Kidney (tissue), 14 donors: Measurements from ENCODE around the gene KIAA1671. TPM values are rescaled to one million over a fixed set of nuclear protein-coding genes. Genes with fewer than 3 reads are reported as not detected.

Experiments used
- DNase-seq, 5 donors: peaks; one replicate each; pipeline ENCODE4 v3.0.0-alpha.2; 2013 to 2020
- FAIRE-seq: peaks from 2 replicates; lab custom pipeline; 2012; peaks lifted over from hg19 to GRCh38; lab: Jason Lieb, UNC
- H3K27ac ChIP-seq, 2 donors: one replicate each; pipeline ENCODE4 v1.7.0; 2013; ENCODE audit warnings: low read depth in 2 of 2, low read length in 2 of 2, inconsistent platforms in 1 of 2
- H3K27me3 ChIP-seq: one replicate; pipeline ENCODE4 v1.7.1; 2013; ENCODE audit warnings: low read length, inconsistent platforms; ENCODE audit not compliant: control insufficient read depth, insufficient read depth
- H3K36me3 ChIP-seq, 3 donors: one replicate each; pipeline versions ENCODE4 v1.7.0 to v1.7.1; 2013; ENCODE audit warnings: low read length in 3 of 3, control low read depth in 1 of 3, inconsistent platforms in 1 of 3; ENCODE audit not compliant: insufficient read depth in 3 of 3, control insufficient read depth in 2 of 3
- H3K4me1 ChIP-seq, 3 donors: one replicate each; pipeline versions ENCODE4 v1.7.0 to v1.7.1; 2013; ENCODE audit warnings: low read length in 3 of 3, inconsistent platforms in 1 of 3, low read depth in 1 of 3; ENCODE audit not compliant: control insufficient read depth in 2 of 3, insufficient read depth in 2 of 3
- H3K4me3 ChIP-seq, 3 donors: one replicate each; pipeline versions ENCODE4 v1.7.0 to v1.8.1; 2013; ENCODE audit warnings: low read length in 3 of 3, control low read depth in 1 of 3, inconsistent platforms in 1 of 3
- H3K9ac ChIP-seq, 3 donors: one replicate each; pipeline versions ENCODE4 v1.7.0 to v1.7.1; 2013; ENCODE audit warnings: low read length in 3 of 3, control low read depth in 1 of 3, inconsistent platforms in 1 of 3
- H3K9me3 ChIP-seq, 3 donors: one replicate each; pipeline versions ENCODE4 v1.7.0 to v1.7.1; 2013; ENCODE audit warnings: low read length in 3 of 3, control low read depth in 1 of 3, inconsistent platforms in 1 of 3; ENCODE audit not compliant: control insufficient read depth in 2 of 3, insufficient read depth in 1 of 3
- intact Hi-C: fragments of 100-400 bp; cut with DNase I; formaldehyde crosslinking; loops from one replicate; pipeline ENCODE4 v1.11.1; 2022
- polyA plus RNA-seq: library from polyadenylated mRNA; stranded (reverse); fragments of 350-450 nt; fragmentation: Illumina TruSeq; extraction: RNeasy Lipid Tissue Mini Kit (QIAGEN cat#74804); gene quantifications from one replicate; pipeline ENCODE4 v1.2.3, GENCODE V29; 2014; ENCODE audit warnings: low read depth, low replicate concordance; ENCODE audit not compliant: insufficient read depth
- total RNA-seq: library from RNA; stranded (reverse); fragmentation: NEBNext Ultra II Directional; extraction: Animal tissue kit (Norgen Biotek cat#: 25700); gene quantifications from one replicate; pipeline ENCODE4 v1.2.1, GENCODE V29; 2021
- TF ChIP-seq, protein P1 (sequence below): IDR thresholded peaks from 3 replicates; pipeline ENCODE4 v1.5.1; 2012; ENCODE audit warnings: mild to moderate bottlenecking, moderate library complexity, borderline replicate concordance; ENCODE audit not compliant: insufficient read depth; ENCODE audit errors: extremely low read depth
- donor health status: control.
- donor health status: control.
- donor health status: control.
- donor health status: control.
- donor health status: control.
- donor health status: DM: yes; HTN: yes; CAD: no.
- donor health status: Normal renal cell carcinoma (clear cell type).

KIAA1671 gene
- total and polyA plus RNA-seq, 2 donors from 2014 or later: 7.3 to 65.2 TPM

DNA sequence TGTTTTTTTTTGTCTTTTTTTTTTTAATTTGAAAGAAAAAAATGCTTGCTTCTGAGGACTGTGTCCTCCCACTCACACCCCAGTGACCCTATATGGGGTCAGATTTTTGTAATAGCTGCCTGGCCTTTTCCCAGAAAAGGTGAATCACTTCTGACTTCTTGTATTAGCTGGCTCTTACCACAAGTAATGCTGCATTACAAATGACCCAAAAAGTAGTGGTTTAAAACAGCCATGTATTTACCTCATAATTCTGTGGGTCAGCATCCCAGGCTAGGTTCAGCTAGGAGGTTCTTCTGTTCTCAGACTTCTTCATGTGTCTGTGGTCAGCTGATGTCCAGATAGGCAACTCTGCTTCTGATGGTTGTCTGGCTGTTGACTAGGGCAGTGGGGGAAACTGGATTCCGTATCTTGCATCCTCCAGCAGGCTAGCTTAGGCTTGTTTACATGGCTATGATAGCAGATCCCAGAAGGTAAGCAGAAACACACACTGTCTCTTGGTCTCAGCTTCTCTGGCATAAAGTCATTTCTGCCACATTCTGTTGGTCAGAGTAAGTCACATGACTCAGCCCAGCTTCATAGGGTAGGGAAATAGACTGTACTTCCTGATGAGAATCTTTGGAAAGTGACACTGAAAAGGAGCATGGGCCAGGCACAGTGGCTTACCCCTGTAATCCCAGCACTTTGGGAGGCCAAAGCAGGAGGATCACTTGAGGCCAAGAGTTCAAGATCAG is 25.5 kb upstream of the KIAA1671 start:
- H3K36me3 ChIP-seq: no peaks in the 10 kb centered on the region
- TF ChIP-seq, protein P1, sequence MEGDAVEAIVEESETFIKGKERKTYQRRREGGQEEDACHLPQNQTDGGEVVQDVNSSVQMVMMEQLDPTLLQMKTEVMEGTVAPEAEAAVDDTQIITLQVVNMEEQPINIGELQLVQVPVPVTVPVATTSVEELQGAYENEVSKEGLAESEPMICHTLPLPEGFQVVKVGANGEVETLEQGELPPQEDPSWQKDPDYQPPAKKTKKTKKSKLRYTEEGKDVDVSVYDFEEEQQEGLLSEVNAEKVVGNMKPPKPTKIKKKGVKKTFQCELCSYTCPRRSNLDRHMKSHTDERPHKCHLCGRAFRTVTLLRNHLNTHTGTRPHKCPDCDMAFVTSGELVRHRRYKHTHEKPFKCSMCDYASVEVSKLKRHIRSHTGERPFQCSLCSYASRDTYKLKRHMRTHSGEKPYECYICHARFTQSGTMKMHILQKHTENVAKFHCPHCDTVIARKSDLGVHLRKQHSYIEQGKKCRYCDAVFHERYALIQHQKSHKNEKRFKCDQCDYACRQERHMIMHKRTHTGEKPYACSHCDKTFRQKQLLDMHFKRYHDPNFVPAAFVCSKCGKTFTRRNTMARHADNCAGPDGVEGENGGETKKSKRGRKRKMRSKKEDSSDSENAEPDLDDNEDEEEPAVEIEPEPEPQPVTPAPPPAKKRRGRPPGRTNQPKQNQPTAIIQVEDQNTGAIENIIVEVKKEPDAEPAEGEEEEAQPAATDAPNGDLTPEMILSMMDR: no peak
- intact Hi-C loops: no loop called here
- no peak overlapping the region for H3K9ac ChIP-seq
- DNase-seq (no peak), FAIRE-seq (no peak)
- H3K4me3 ChIP-seq: no peak overlapping the region
- no peaks in the 10 kb centered on the region for H3K27me3 ChIP-seq
- H3K27ac ChIP-seq: no peak overlapping the region
- H3K4me1 ChIP-seq: no peaks in the 10 kb centered on the region
- H3K9me3 ChIP-seq: peaks cover 0 to 5% (median 0%) of the 10 kb centered on the region in 3 donors

DNA sequence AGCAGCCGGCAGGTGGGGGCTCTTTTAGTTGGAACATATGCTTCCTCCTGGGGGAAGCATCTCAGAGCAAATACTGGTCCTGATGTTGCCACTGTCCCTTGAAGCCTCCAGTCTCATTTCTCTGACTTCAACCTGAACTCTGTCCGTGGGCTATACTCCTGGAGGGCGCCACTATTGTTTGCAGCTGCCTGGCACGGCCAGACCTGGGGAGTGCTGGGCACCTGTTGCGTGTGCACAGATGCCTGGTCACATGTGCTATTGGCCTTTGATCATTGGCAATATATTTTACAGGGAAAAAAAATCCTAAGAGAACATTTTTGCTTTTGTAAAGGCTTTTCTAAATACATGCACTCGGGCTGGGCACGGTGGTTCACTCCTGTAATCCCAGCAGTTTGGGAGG is 24.2 kb upstream of the KIAA1671 start:
- no peak overlapping the region for H3K27ac ChIP-seq
- H3K27me3 ChIP-seq: no peaks in the 10 kb centered on the region
- no peak overlapping the region for H3K4me3 ChIP-seq
- peaks cover 0 to 5% (median 0%) of the 10 kb centered on the region in 3 donors for H3K9me3 ChIP-seq
- intact Hi-C loops: no loop called here
- DNase-seq (no peak), FAIRE-seq (no peak)
- H3K9ac ChIP-seq: no peak overlapping the region
- no peaks in the 10 kb centered on the region for H3K36me3 ChIP-seq
- no peaks in the 10 kb centered on the region for H3K4me1 ChIP-seq
- TF ChIP-seq, protein P1: no peak

DNA sequence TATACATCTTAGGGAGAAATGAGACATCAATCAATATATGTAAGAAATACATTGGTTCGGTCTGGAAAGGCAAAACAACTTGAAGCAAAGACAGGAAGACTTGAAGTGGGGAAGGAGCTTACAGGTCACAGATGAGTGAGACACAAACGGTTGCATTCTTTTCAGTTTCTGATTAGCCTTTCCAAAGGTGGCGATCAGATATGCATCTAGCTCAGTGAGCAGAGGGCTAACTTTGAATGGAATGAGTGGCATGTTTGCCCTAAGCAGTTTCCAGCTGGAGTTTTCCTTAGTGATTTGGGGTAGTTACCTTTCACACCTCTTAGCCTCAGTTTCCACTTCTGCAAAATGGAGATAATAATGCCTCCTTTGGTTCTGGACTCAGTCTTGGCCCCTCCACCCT is 21.8 kb upstream of the KIAA1671 start:
- intact Hi-C loops: no loop called here
- no peak for DNase-seq

More for the DNA sequence above, 21.8 kb upstream of the KIAA1671 start:
- H3K27ac ChIP-seq: no peak overlapping the region
- H3K9me3 ChIP-seq: peaks cover 0 to 5% (median 0%) of the 10 kb centered on the region in 3 donors
- H3K36me3 ChIP-seq: no peaks in the 10 kb centered on the region
- no peak for FAIRE-seq
- no peak overlapping the region for H3K9ac ChIP-seq
- no peaks in the 10 kb centered on the region for H3K27me3 ChIP-seq
- no peak overlapping the region for H3K4me3 ChIP-seq
- TF ChIP-seq, protein P1: no peak
- H3K4me1 ChIP-seq: no peaks in the 10 kb centered on the region
